Esophagus muscularis mucosa (tissue), 4 donors: Measurements from ENCODE around the gene COL7A1. TPM values are rescaled to one million over a fixed set of nuclear protein-coding genes. Genes with fewer than 3 reads are reported as not detected.

ENCODE experiments used
- DNase-seq: peaks from one replicate; pipeline ENCODE4 v3.0.0-alpha.2; 2017; ENCODE audit errors: extremely low spot score
- H3K27ac ChIP-seq, 4 donors: fragments of 200-600 bp; sonication (generic); replicated peaks in 1 of 4; 1 replicate in 3 of 4; 2 replicates in 1 of 4; pipeline ENCODE4 v1.5.1; 2016 to 2019; ENCODE audit warnings: mild to moderate bottlenecking in 1 of 4
- H3K27me3 ChIP-seq, 4 donors: fragments of 200-600 bp; sonication (generic); one replicate each; pipeline versions ENCODE4 v1.5.1 to v1.6.0; 2016 to 2019
- H3K36me3 ChIP-seq, 4 donors: fragments of 200-600 bp; sonication (generic); one replicate each; pipeline ENCODE4 v1.5.1; 2016 to 2019
- H3K4me1 ChIP-seq, 4 donors: fragments of 200-600 bp; sonication (generic); one replicate each; pipeline ENCODE4 v1.5.1; 2016 to 2019
- H3K4me3 ChIP-seq, 4 donors: fragments of 200-600 bp; sonication (generic); 1 replicate in 2 of 4; 2 replicates in 2 of 4; pipeline ENCODE4 v1.5.1; 2016 to 2019; ENCODE audit warnings: mild to moderate bottlenecking in 4 of 4, moderate library complexity in 1 of 4
- H3K9me3 ChIP-seq, 4 donors: fragments of 200-600 bp; sonication (generic); 1 replicate in 3 of 4; 2 replicates in 1 of 4; pipeline ENCODE4 v1.5.1; 2016 to 2019
- EP300 ChIP-seq: sonication (generic); formaldehyde crosslinking; IDR thresholded peaks from one replicate; pipeline ENCODE4 v1.6.1; 2017; ENCODE audit warnings: antibody characterized with exemption
- POLR2A ChIP-seq: fragments of 450-650 bp; IDR thresholded peaks from one replicate; pipeline ENCODE4 v1.6.1; 2017; ENCODE audit warnings: antibody characterized with exemption, moderate library complexity, mild to moderate bottlenecking, low read depth
- POLR2AphosphoS5 ChIP-seq, 2 donors: sonication (generic); formaldehyde crosslinking; IDR thresholded peaks; one replicate each; pipeline ENCODE4 v1.6.1; 2017; ENCODE audit warnings: antibody characterized with exemption in 2 of 2
- WGBS: methylation state at CpG from one replicate; pipeline ENCODE4 v1.1.5; 2018; 5-methylcytosine and 5-hydroxymethylcytosine counted together
- intact Hi-C: fragments of 100-400 bp; cut with DNase I; formaldehyde crosslinking; loops from one replicate; pipeline ENCODE4 v1.15.1; 2023
- total RNA-seq, 4 donors: library from RNA; depleted of rRNA; stranded (reverse); fragments of >200 nt; gene quantifications; one replicate each; pipeline versions ENCODE4 v1.1.0 to v1.2.1, GENCODE V29; 2016
- TF ChIP-seq, protein P1 (sequence below), 3 experiments: fragments of 200-600 bp in 2 of 3; fragments of 450-650 bp in 1 of 3; sonication (generic) in 2 of 3; IDR thresholded peaks; one replicate each; pipeline ENCODE4 v1.5.1; 2017 to 2019; ENCODE audit warnings: antibody characterized with exemption in 3 of 3, mild to moderate bottlenecking in 2 of 3, moderate library complexity in 1 of 3

Gene COL7A1
- total RNA-seq, 4 donors from 2014 or later = 1.2 to 2.9 (median 2.1) TPM

DNA sequence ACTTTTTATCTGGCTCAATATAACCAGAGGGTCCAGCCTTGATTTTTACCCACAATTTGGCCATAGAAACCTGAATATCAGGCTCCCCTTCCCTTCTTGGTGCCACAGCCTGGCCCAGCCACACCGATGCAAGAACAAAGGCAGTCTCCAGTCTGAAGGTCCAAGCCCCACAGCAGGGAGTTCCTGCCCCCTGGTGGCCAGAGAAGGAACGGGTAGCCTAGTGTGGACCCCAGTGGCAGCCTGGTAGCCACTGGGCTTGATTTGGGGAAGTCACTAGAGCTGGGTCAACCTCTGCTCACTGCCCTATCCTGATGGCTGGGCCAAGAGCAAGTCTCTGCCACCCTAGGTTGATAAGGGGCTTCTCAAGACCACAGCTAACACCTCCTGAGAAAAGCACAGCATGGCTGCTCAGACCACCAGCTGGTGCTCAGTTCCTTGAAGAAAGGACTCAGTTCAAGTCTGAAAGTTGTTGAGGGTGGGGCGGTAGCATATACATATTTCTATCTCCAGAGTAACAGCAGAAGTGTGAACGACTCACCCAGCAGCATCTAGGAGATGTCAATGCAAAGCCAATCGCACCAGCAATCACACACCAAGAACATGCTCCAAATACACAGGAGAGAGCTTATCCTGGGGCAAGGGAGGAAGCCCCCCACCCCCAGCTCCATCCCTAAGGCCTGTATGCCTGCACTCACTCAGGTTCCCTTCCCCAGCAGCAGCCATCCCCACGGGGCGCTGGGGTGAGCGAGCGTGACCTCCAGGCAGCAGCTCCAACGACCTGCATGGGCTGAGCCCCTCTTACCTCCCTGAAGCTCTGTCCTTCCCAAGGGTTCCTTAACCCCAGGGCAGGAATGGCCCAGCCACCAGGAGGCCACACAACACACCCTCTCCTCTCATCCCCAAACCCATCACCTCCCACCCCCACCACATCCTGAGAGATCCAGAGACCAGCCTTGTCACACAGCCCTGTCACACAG is 46.1 kb downstream of the COL7A1 start:
- DNase-seq = peak; percentile 95
- Histone ChIP-seq H3K4me3 (no peak overlapping the region), H3K36me3 (peaks cover 0 to 18% (median 0%) of the 10 kb centered on the region in 4 donors), H3K27me3 (no peaks in the 10 kb centered on the region), H3K27ac (peak overlapping the region in 1 of 4 donors; percentile 23), H3K9me3 (no peaks in the 10 kb centered on the region), H3K4me1 (peaks cover 0 to 6% (median 2%) of the 10 kb centered on the region in 4 donors)
- intact Hi-C loops = loop anchor here (1.0 kb wide), 1 partner anchor 84 kb away; no protein-coding TSS in a partner anchor
- TF ChIP-seq POLR2A (no peak), POLR2AphosphoS5 (IDR thresholded peaks at IDR 0.05) (peak; percentile 51 to 80), EP300 (no peak)
- TF ChIP-seq, protein P1, sequence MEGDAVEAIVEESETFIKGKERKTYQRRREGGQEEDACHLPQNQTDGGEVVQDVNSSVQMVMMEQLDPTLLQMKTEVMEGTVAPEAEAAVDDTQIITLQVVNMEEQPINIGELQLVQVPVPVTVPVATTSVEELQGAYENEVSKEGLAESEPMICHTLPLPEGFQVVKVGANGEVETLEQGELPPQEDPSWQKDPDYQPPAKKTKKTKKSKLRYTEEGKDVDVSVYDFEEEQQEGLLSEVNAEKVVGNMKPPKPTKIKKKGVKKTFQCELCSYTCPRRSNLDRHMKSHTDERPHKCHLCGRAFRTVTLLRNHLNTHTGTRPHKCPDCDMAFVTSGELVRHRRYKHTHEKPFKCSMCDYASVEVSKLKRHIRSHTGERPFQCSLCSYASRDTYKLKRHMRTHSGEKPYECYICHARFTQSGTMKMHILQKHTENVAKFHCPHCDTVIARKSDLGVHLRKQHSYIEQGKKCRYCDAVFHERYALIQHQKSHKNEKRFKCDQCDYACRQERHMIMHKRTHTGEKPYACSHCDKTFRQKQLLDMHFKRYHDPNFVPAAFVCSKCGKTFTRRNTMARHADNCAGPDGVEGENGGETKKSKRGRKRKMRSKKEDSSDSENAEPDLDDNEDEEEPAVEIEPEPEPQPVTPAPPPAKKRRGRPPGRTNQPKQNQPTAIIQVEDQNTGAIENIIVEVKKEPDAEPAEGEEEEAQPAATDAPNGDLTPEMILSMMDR (IDR thresholded peaks at IDR 0.05) = peak; percentile 96 to 99 (median 97)
- 64% methylated on average over 3 of the region's 10 CpGs for WGBS

DNA sequence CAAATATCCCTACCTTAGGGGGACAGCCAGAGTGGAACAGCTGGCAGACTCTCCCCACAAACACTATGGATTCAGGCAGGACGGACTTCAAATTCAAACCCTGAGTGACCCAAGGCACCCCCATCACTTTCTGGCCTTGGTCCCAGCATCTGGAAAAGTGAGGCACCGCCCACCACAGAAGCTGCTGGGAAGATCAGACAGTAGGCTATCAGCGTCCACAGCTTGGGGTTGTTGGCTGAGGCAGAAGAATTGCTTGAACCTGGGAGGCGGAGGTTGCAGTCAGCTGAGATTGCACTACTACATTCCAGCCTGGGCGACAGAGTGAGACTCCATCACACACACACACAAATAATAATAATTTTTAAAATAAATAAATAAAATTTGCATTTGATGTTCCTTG is 47.0 kb downstream of the COL7A1 start:
- no peaks in the 10 kb centered on the region for H3K9me3 ChIP-seq
- H3K4me1 ChIP-seq = peaks cover 0 to 8% (median 3%) of the 10 kb centered on the region in 4 donors
- peaks cover 0 to 20% (median 0%) of the 10 kb centered on the region in 4 donors for H3K36me3 ChIP-seq
- no peak for DNase-seq
- H3K27ac ChIP-seq = no peak overlapping the region
- no peak overlapping the region for H3K4me3 ChIP-seq
- 83% methylated on average over 5 of the region's 5 CpGs for WGBS
- TF ChIP-seq POLR2AphosphoS5 (IDR thresholded peaks at IDR 0.05) = no peak
- no peak for TF ChIP-seq EP300
- H3K27me3 ChIP-seq = no peaks in the 10 kb centered on the region
- intact Hi-C loops = loop anchor here (1.0 kb wide), 1 partner anchor 83 kb away; no protein-coding TSS in a partner anchor

DNA sequence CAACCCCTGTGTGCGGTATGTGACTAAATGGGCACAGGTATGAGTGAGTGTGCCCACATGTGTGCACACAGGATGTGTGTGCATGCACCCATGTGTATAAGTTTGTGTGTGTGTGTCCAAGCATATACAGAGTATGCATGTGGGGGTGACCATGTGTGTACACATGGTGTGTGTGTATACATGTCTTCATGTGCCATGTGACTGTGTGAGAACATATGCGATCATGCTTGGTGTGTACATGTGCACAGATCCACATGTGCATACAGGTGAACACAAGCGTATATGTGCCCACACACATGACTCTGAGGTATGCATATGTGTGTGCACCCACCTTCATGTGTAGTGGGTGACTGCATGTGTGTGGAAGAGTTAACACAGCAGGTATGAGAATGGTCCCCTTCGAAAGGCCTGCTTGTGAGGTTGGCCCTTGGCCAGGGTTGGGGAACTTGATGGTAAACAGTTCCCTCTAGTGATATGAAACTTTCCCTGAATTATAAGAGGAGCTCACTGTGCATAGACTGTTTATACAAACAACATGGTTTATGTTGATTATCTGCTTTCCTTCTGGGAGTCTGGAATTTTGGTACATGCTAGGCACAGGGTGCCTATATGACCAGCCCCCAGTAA is 48.8 kb downstream of the COL7A1 start:
- no peak for DNase-seq
- peaks cover 0 to 22% (median 0%) of the 10 kb centered on the region in 4 donors for H3K36me3 ChIP-seq
- intact Hi-C loops = no loop called here
- H3K4me3 ChIP-seq = no peak overlapping the region
- no peak overlapping the region for H3K27ac ChIP-seq
- H3K4me1 ChIP-seq = peaks cover 0 to 11% (median 3%) of the 10 kb centered on the region in 4 donors
- WGBS = 78% methylated on average over 4 of the region's 4 CpGs
- H3K9me3 ChIP-seq = no peaks in the 10 kb centered on the region
- no peaks in the 10 kb centered on the region for H3K27me3 ChIP-seq
- TF ChIP-seq EP300 (no peak), POLR2AphosphoS5 (IDR thresholded peaks at IDR 0.05) (no peak), POLR2A (no peak)
- TF ChIP-seq, protein P1 (IDR thresholded peaks at IDR 0.05) = no peak

DNA sequence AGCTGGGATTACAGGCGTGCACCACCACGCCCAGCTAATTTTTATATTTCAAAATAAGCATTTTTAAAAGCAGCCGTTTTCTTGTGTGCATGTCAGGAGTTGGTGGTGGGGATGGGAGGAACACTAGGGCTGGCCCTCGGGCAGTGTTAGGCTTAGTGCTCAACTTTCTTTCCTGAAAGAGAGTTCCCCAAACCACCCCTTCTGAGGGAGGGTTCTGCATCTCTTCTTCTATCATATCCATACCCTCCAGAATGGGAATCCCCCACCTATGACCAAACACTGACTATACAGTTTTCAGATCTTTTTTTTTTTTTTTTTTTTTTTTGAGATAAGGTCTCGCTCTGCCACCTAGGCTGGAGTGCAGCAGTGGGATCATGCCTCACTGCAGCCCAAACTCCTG is 51.0 kb downstream of the COL7A1 start:
- intact Hi-C loops = no loop called here
- TF ChIP-seq EP300 (no peak), POLR2AphosphoS5 (IDR thresholded peaks at IDR 0.05) (no peak), POLR2A (no peak)
- TF ChIP-seq, protein P1 (IDR thresholded peaks at IDR 0.05) = no peak
- Histone ChIP-seq H3K27ac (no peak overlapping the region), H3K4me3 (no peak overlapping the region), H3K4me1 (peaks cover 0 to 11% (median 3%) of the 10 kb centered on the region in 4 donors), H3K27me3 (no peaks in the 10 kb centered on the region), H3K36me3 (peaks cover 0 to 33% (median 4%) of the 10 kb centered on the region in 4 donors), H3K9me3 (no peaks in the 10 kb centered on the region)
- 87% methylated on average over 5 of the region's 5 CpGs for WGBS
- no peak for DNase-seq
